Stimulated activated CD4-positive, alpha-beta T cell treated with anti-CD3 and anti-CD28 coated beads, Interleukin-4, amount 100 ng/mL, for 4 hours (primary cell): Measurements from ENCODE around the gene LZTS3.
"Not testable (repeated sequence)": the region's sequence is repeated elsewhere in the genome, so short reads cannot be mapped to it uniquely, and the experiment has no call there.

Experiments used
- DNase-seq, 2 experiments: peaks; one replicate each; pipeline ENCODE4 v3.0.0-alpha.2; 2020

LZTS3 gene

GRCh38 chr20:3133155-3133554, 40.2 kb downstream of the LZTS3 start:
- no peak for DNase-seq

GRCh38 chr20:3130051-3130600, 43.2 kb downstream of the LZTS3 start:
- DNase-seq, result no peak

- DNase-seq, result no peak
Observed at GRCh38 chr20:3129094-3129493, 44.3 kb downstream of the LZTS3 start.

GRCh38 chr20:3128275-3128984, 44.9 kb downstream of the LZTS3 start:
- DNase-seq, result no peak

- no peak for DNase-seq
Observed at GRCh38 chr20:3126527-3126859, 46.9 kb downstream of the LZTS3 start.

DNA sequence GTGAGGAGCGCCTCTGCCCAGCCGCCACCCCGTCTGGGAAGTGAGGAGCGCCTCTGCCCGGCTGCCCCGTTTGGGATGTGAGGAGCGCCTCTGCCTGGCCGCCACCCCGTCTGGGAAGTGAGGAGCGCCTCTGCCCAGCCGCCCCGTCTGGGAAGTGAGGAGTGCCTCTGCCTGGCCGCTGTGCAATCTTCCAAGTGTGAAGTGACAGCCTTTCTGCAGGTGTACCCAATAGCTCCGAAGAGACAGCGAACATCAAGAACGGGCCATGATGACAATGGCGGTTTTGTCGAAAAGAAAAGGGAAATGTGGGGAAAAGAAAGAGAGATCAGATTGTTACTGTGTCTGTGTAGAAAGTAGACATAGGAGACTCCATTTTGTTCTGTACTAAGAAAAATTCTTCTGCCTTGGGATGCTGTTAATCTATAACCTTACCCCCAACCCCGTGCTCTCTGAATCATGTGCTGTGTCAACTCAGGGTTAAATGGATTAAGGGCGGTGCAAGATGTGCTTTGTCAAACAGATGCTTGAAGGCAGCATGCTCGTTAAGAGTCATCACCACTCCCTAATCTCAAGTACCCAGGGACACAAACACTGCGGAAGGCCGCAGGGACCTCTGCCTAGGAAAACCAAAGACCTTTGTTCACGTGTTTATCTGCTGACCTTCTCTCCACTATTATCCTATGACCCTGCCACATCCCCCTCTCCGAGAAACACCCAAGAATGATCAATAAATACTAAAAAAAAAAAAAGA, 47.4 kb downstream of the LZTS3 start:
- not testable (repeated sequence) for DNase-seq

GRCh38 chr20:3124773-3125560, 48.4 kb downstream of the LZTS3 start:
- not testable (repeated sequence) for DNase-seq

DNA sequence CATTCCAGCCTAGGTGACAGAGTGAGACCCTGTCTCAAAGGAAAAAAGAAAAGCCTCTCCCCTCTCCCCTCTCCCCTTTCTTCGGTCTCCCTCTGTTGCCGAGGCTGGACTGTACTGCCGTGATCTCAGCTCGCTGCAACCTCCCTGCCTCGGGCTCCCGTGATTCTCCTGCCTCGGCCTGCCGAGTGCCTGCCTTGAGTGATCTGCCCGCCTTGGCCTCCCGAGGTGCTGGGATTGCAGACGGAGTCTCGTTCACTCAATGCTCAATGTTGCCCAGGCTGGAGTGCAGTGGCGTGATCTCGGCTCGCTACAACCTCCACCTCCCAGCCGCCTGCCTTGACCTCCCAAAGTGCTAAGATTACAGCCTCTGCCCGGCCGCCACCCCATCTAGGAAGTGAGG, 49.2 kb downstream of the LZTS3 start:
- DNase-seq, result not testable (repeated sequence)

DNA sequence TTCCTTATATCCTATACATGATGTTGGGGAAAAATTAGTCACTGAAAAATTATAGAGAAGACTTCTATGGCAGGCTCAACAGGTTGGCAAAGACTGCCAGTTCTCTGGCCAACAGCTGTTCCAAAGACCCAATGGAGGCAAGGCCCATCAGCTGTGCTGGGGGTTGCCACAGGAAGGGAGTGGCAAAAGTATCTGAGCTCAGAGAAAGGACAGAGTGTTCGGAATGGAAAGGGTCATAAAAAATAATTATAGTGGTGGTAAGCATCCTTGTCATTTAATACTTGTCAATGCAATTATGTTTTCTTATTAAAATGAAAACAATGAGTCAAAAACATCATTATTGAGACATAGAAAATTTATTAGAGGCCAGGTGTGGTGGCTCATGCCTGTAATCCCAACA, 49.8 kb downstream of the LZTS3 start:
- no peak for DNase-seq

DNA sequence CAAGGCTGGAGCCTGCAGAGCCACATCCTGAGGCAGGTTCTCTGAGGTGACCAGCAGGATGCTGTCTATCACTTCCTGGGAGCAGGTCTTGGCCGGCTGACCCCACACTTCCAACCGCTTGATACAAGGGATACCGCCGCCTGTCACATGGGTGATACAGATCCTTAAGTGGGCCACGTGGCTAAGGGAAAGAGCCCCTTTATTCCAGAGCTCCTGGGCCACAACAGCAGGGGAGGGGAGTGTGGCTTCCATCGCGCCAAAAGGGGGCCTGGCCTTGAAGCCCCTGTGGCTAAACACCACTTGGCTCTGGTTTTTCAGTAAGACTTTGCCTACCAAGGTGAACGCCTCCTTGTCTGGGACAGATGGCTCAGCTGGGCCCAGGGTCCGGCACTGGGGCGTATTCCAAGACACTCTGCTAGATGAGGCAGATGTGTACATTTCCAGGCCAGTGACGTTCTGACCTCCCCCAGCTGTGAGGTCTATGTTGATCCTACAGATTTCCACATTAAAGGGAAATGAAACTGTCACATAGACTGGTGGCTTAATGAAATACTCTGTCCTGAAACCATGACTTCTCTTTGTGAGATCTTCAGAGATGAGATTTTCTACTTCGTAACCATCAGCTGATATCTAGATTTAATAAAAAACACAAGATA, 51.3 kb downstream of the LZTS3 start:
- no peak for DNase-seq

- DNase-seq, result no peak
Observed at GRCh38 chr20:3121271-3121911, 52.0 kb downstream of the LZTS3 start.

DNA sequence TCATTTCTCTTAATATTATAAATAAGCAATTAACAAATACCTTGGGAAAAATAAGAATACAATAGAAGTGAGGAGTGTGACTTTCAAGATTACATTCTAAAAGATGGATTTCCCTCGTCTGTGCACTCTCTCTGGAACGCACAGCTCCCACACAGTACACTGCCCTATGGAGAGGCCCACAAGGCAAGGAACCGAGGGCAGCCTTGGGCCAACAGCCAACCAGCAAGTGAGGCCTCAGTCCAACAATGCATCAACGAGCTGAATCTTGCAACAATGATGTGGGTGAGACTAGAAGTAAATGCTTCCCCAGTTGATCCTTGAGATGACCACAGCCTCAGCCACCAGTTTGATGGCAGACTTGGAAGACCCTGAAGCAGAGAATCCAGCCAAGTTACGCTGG, 54.3 kb downstream of the LZTS3 start:
- no peak for DNase-seq

GRCh38 chr20:3117839-3118379, 55.4 kb downstream of the LZTS3 start:
- DNase-seq, result peak; percentile 38 to 53

- DNase-seq, result no peak
Observed at GRCh38 chr20:3116341-3116740, 57.0 kb downstream of the LZTS3 start.

- DNase-seq, result no peak
Observed at GRCh38 chr20:3115190-3116107, 57.9 kb downstream of the LZTS3 start.
